ENCODE results near the gene HIBCH. TPM values are rescaled to one million over a fixed set of nuclear protein-coding genes. Genes with fewer than 3 reads are reported as not detected.

The HIBCH gene
- total and polyA plus RNA-seq, 9 of the 15 experiments (the other 6 are each of a cell fraction or from before 2014, with no cell fraction given): 17.0 to 65.4 (median 28.3) TPM

- no peak for TF ChIP-seq TSHZ1 (CRISPR knock-in tag; IDR thresholded peaks at IDR 0.05)
- TF ChIP-seq TAL1 (IDR thresholded peaks at IDR 0.05): 0 out of 2 replicates have a peak, but pooled peaks have one; percentile 11
- no peak for TF ChIP-seq ZNF239 (CRISPR knock-in tag; IDR thresholded peaks at IDR 0.05)
- no peak for TF ChIP-seq SMARCB1 (IDR thresholded peaks at IDR 0.05; ENCODE audit: insufficient read length, low read depth)
- TF ChIP-seq NFATC3 (IDR thresholded peaks at IDR 0.05): no peak
- TF ChIP-seq NCOA1 (IDR thresholded peaks at IDR 0.05; ENCODE audit: low read depth): no peak
- TF ChIP-seq CBX3 (IDR thresholded peaks at IDR 0.05; ENCODE audit: borderline replicate concordance in 1 of 2, low read length in 2 of 2): no peak
- no peak for TF ChIP-seq ZBTB7A (IDR thresholded peaks at IDR 0.05; ENCODE audit: borderline replicate concordance, control insufficient read depth, low read depth, low read length)
- TF ChIP-seq ZFX (CRISPR knock-in tag; IDR thresholded peaks at IDR 0.05): peak; percentile 46; the same call in 1 of the 2 replicates
- TF ChIP-seq PTTG1 (tag; IDR thresholded peaks at IDR 0.05; ENCODE audit: low read depth): no peak
- TF ChIP-seq CTBP1 (IDR thresholded peaks at IDR 0.05; ENCODE audit: borderline replicate concordance): peak; percentile 65; the same call in 1 of the 2 replicates
- peak in 1 of 2 experiments; percentile 72; a peak in 2 of 4 replicates for TF ChIP-seq KDM1A (IDR thresholded peaks at IDR 0.05)
- TF ChIP-seq RAD51 (IDR thresholded peaks at IDR 0.05; ENCODE audit: borderline replicate concordance, low read depth): no peak
- TF ChIP-seq HDAC1 (IDR thresholded peaks at IDR 0.05): 0 out of 4 replicates have a peak, but pooled peaks of 1 of the 2 experiments have one; percentile 36
- peak; percentile 72 to 84 for TF ChIP-seq FOXK2 (conservative IDR thresholded peaks at IDR 0.05 in 1 of 2, IDR thresholded peaks at IDR 0.05 in 1 of 2; ENCODE audit: low read depth in 2 of 2)
- TF ChIP-seq ZNF408 (CRISPR knock-in tag; IDR thresholded peaks at IDR 0.05; ENCODE audit: low read depth): no peak
- TF ChIP-seq BCOR (IDR thresholded peaks at IDR 0.05): peak; percentile 81
- no peak for TF ChIP-seq SMAD1 (IDR thresholded peaks at IDR 0.05; ENCODE audit: low read depth, low read length, partially characterized antibody)
- peak; percentile 43; the same call in 1 of the 2 replicates for TF ChIP-seq DPF2 (IDR thresholded peaks at IDR 0.05)
- peak in 1 of 2 experiments; percentile 55; a peak in 2 of 4 replicates for TF ChIP-seq RCOR1 (IDR thresholded peaks at IDR 0.05; ENCODE audit: borderline replicate concordance in 1 of 2, low read depth in 2 of 2, low read length in 2 of 2)
- no peak for TF ChIP-seq ELF2 (CRISPR knock-in tag; IDR thresholded peaks at IDR 0.05)
- no peak for TF ChIP-seq ZNF780A (CRISPR knock-in tag; IDR thresholded peaks at IDR 0.05)
- TF ChIP-seq CAMTA2 (CRISPR knock-in tag; conservative IDR thresholded peaks at IDR 0.05): no peak
- no peak for TF ChIP-seq ZNF395 (CRISPR knock-in tag; IDR thresholded peaks at IDR 0.05)
- TF ChIP-seq SMARCC2 (IDR thresholded peaks at IDR 0.05; ENCODE audit: low read depth): no peak
- no peak for TF ChIP-seq MAX (CRISPR knock-in tag; IDR thresholded peaks at IDR 0.05)
- no peak for TF ChIP-seq ZNF76 (CRISPR knock-in tag; IDR thresholded peaks at IDR 0.05; ENCODE audit: borderline replicate concordance)
- TF ChIP-seq ARID1B (IDR thresholded peaks at IDR 0.05): peak; percentile 64
These were observed 137.5 kb downstream of the HIBCH start (continued) for GRCh38 chr2:190182071-190182524.

All from K562 (cell line).